NCI-H1092 (cell line): ENCODE data around the gene SPATA18.
"Not testable (repeated sequence)": the region's sequence is repeated elsewhere in the genome, so short reads cannot be mapped to it uniquely, and the experiment has no call there.

ENCODE experiments used
- DNase-seq: peaks from one replicate; lab custom pipeline; 2025; lab: John Stamatoyannopoulos, UW

The SPATA18 gene

DNA sequence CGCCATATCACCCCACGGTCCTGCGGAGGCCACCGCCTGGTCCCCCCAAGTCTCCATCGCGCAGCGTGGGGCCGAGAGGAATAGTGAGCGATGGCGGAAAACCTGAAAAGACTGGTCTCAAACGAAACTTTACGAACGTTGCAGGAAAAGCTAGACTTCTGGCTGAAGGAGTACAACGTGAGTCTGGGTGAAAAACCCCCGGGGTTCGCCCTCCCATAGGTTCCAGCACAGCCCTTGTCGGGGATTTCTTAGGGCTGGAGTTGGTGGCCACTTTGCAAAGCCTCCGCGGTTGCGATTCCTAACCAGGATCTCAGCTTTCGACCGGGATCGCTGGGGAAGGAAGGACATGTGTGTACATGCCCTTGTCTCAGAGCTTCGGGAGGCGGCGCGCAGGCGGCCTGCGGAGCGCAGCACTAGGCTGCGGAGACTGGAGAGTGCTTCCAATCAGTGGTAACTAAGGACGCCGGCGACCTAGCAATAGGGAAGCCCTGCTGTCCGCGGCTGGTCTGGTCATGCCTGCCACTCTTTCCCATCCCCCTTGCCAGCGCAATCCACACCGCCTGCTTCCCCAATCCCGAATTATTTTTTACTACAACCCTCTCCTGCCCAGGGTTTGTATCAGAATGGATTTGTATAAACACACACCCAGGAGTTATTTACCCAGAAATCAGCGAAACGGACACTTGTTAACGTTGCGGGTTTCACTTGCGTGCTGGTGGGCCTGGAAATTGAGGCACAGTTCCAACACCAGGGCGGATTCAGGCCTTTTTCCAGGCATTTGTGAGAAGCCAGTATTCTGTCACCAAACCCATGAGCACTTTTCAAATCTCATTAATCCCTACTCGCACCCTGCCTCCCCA is 741 bp downstream of the SPATA18 start:
- no peak for DNase-seq

DNA sequence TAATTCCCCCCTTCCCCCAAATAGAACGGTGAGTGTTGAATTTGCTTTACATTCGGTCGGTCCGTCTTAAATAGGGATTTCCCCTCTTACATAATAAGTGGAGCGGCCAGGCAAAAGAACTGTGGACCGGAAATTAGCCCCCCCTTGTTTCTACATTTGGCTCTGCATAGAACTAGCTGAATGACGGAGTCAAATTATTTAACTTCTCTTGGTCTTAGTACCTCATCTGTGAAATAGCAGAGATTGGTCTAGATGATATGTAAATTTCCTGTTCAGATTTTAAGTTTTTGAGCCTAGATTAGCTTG is 1.3 kb downstream of the SPATA18 start:
- no peak for DNase-seq

DNA sequence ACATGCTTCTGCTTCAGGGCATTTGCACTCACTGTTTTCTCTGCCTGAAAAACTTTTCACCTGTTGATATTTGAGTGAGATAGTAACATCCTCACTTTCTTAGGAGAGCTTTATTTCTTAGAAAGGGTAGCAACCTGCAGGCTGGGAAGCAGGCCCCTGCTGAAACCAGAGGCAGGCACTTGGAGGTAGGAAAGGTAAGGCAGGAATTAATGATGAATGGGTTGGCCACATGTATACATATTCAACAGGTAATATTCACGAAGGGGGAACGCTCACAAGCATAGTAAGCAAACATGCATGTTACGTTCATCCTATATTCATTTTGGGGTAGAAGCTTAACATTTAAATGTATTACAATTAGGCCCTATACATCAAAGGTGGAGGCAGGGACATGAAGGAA is 3.1 kb downstream of the SPATA18 start:
- DNase-seq, result no peak

DNA sequence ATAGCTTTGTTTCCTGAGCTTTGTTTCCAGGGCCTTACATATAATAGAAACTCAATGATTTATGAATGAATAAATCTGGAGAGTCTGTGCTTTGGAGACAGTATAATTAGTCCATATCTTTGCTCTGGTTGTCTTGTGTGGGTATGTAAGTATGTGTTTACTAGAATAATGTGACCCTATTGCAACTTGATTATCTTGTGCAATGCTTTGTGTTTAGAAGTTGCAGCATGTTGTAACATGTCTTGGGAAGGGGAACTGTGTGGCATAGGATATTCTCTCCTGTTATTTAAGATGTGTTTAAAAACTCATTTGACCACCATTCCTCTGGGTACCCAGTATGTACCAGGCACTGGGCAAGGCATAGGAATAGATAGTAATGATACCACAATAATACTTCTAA is 6.1 kb downstream of the SPATA18 start:
- no peak for DNase-seq

DNA sequence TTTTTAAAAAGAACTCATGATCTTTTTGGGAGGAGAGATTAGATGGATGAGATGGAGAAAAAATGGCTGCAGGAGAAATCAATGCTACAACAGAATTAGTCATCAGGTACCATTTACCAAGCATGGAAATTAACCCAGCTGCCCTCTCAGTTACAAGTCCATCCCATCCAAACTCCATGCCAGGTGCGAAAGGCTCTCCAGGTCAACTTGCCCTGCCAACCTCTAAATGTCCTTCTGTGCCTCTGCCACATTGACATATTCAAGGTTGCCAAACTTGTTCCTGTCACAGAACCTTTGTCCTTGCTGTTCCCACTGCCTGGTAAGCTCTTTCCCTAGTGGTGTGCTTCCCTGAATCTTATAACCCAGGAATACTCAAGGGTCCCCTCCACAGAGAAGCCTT is 7.2 kb downstream of the SPATA18 start:
- DNase-seq, result no peak

DNA sequence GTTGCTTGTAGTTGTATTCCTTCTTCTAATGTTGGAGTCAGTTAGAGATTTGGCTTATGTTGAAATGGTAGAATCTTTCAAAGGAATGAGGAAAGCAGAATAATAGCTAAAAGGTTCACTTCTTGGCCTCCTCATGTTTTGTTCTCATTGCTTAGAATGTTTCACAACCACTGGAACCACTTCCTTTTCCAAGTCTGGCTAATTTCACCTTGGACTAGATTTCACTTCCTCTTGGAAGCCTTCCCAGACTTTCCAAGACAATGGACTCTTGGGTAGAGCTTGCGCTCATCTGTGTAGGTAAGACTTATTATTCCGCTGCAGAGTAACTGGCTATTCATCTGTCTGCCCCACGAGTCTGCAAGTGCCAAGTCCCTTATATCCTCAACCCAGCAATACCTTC is 8.3 kb downstream of the SPATA18 start:
- no peak for DNase-seq

DNA sequence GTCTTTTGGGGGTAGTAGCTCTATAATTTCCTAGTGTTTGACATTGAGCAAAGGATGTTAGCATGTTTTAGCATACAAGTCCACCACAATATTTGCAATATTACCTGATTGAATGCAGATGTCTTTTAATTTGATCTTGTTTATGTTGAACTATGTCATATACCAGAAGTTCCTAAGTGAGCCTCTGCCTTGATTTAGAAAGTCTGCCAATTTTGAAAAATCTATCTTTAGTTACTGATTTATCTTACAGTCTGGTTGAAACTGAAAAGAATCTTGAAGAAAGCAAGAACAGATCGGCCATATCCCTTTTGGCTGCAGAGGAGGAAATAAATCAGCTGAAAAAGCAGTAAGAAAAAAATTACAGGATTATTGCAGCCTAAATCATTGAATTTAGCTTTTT is 18.5 kb downstream of the SPATA18 start:
- DNase-seq, result no peak

DNA sequence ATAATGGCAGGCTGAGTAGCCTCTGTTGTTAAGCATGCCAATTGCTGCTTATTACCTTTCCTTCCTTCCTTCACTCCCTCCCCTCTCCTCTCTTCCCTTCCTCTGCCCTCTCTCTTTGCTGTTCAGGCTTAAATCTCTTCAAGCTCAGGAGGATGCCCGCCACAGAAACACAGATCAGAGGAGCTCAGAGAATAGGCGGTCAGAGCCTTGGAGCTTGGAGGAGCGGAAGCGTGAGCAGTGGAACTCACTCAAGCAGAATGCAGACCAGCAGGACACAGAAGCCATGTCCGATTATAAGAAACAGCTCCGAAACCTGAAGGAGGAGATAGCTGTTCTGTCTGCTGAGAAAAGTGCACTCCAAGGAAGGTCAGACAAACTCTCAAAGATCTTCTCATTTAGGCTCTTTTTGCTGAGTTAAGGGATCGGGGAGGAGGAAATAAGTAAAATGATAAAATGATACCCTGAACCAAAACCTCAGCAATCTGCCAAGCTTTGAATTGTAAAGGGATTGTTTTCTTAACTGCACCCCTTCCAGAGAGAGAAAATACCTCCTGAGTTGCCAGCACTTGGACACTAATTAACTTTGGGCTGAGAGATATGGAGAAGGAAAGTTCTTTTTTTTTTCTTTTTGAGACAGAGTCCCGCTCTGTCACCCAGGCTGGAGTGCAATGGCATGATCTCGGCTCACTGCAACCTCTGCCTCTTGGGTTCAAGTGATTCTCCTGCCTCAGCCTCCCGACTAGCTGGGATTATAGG is 20.9 kb downstream of the SPATA18 start:
- no peak for DNase-seq

DNA sequence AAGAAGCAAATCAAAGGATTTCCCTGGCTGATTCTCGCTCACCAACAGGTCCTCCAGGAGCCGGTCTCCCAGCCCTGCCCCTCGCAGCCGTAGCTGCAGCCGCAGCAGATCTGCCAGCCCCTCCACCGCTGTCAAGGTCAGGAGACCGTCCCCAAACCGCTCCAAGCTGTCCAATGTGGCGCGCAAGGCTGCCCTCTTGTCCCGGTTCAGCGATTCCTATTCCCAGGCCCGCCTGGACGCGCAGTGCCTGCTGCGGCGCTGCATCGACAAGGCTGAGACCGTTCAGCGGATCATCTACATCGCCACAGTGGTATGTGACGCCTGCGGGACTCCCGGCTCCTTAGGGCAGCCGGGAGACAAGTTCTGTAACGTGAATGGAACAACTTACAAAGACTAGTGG is 25.6 kb downstream of the SPATA18 start:
- DNase-seq, result no peak

DNA sequence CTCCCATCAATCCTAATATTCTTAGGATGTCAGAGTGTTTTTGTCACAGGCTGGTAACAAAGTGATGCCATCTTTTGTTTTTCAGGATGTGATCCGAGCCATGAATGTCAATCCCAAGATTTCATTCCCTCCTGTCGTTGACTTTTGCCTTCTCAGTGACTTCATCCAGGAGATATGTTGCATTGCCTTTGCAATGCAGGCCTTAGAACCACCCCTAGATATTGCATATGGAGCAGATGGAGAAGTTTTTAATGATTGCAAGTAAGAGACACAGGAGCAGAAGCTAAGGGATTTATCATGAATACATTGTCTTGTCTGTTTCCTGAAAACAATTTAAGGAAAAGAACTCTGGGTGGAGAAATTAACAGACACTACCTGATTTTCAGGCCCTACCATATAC is 28.6 kb downstream of the SPATA18 start:
- DNase-seq, result no peak

DNA sequence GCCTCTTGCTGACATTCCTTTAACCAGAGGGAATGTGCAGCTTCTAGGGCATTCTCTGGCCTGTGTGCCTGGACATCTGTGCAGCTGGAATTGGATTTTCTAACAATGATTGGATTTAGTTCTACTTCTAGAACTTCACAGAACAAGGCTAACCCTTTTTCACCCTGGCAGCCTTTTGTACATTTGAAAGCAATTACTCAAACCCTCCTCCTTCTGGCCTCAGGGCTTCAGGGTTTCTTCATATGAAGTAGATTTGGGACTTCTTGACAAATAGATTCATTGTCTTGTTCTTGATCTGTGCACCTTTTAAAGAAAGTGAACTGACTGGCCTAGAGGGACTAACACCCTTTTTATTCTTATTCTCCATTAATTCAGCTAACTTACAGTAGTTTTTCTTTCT is 30.1 kb downstream of the SPATA18 start:
- no peak for DNase-seq

DNA sequence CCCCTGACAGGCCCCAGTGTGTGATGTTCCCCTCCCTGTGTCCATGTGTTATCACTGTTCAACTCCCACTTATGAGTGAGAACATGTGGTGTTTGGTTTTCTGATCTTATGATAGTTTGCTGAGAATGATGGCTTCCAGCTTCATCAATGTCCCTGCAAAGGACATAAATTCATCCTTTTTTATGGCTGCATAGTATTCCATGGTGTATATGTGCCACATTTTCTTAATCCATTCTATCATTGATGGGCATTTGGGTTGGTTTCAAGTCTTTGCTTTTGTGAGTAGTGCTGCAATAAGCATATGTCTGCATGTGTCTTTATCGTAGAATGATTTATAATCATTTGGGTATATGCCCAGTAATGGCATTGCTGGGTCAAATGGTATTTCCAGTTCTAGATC is 35.3 kb downstream of the SPATA18 start:
- DNase-seq, result not testable (repeated sequence)

DNA sequence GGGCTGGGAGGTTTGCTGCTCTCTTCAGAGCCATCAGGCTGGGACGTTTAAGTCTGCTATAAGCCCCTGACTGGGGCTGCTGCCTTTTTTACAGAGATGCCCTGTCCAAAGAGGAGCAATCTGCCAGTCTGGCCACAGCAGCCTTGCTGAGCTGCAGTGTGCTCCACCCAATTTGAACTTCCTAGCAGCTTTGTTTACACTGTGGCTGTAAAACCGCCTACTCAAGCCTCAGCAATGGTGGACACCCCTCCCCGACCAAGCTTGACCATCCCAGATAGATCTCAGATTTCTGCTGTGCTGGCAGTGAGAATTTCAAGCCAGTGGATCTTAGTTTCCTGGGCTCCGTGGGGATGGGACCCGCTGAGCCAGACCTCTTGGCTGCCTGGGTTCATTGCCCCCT is 40.7 kb downstream of the SPATA18 start:
- DNase-seq, result no peak

DNA sequence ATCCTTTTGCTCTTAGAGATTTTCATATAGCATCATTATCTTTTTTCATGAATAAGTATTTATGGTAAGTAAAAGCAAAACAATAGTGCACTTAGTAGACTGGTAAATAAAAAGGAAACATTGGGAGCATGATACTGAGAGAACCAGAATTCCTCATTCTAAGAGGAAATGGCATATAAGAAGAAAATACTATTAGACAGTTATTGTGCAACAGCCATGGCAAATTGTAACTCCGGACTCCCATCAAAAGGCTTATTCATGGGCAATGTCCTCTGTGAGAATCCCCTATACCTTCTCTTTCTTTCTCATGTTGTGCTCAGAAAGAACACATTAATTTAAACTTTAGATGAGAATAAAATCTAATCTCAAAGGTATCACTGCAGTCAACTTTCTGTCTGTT is 42.4 kb downstream of the SPATA18 start:
- DNase-seq, result no peak

DNA sequence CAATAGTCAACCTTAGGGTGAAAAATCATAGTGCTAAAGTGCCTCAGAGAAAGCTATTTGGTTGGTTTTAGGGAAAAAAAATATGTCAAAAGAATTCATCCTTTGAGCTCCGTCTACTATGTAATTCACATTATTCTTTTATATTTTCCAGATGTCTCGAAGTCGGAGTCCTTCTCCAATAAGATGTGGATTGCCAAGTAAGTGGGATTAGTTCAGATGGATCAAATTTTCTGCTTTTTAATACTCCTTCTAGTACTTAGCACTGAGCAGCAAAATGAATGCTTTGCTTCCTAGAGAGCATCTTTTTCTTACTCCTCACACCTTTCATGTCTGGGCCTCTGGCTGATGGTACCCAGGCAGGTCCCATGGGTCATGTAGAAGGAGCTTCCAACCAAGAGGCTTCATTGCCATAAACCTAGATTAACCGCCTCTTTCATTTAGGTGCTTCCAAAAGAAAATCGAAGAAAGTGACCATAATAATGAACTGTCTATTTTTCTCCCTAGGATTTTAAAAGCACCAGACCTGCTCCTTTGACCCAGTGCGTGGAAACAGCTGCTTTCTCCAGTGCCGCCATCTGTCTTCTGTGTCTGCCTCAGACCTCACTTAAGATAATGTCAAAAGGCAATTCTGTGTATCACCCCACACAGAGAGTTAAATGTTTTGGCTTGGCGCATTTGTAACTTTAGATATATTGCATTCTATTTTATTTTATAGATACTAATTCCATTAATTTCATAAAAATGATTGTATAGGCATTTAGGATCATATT is 43.5 kb downstream of the SPATA18 start:
- DNase-seq, result no peak

DNA sequence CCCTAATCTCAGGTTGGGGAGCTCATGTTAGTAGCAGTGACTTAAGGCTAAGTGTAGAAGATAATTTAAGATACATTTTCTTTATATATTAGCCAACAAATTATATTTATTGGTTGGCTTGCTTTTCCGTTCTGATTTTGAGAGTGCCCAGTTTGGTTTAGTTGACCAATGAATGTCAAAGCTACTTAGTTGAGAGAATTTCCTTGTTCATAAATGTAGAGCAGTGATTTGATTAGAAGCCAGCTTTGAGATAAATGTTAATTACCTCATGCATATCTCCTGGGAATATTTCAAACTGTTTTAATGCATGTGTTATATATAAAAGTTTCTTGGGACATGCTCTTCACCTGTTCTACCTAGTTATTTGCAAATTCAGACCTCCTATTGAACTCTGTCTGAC is 44.3 kb downstream of the SPATA18 start:
- no peak for DNase-seq

DNA sequence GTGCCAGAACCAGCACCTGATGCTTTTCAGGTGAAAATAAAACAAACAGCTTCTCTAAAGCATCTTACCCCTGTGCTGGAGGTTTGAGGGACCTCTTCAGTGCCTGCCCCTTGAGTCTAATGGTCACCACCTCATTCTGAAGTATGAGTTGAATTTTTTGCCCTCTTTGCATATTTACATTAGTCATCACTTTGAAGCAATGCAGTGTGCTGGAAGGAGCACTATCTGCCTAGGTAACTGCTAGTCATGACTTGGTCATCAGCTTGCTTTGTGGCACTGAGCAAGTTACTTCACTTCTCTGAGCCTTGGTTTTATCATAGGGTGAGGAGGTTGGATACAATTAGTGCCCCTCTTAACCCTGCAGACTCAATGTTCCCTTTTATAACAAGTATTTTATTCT is 44.9 kb downstream of the SPATA18 start:
- DNase-seq, result no peak

DNA sequence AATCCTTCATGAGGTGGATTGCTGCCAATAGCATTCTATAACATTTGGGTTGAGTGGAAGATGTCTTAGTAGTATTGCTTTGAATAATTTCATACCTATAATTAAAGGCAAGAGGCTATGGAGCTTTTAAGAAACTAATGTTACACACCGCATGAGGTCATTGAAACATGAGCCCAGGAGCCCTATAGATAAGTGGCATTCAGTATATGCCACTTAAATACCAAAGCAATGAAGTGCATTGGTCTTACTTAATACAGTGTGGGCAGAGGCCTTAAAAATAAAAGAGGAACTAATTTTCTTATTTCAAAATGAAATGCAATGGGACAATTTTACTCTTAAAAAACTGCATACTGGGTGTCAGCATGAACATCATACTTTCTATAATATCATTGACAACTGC is 47.5 kb downstream of the SPATA18 start:
- DNase-seq, result no peak

DNA sequence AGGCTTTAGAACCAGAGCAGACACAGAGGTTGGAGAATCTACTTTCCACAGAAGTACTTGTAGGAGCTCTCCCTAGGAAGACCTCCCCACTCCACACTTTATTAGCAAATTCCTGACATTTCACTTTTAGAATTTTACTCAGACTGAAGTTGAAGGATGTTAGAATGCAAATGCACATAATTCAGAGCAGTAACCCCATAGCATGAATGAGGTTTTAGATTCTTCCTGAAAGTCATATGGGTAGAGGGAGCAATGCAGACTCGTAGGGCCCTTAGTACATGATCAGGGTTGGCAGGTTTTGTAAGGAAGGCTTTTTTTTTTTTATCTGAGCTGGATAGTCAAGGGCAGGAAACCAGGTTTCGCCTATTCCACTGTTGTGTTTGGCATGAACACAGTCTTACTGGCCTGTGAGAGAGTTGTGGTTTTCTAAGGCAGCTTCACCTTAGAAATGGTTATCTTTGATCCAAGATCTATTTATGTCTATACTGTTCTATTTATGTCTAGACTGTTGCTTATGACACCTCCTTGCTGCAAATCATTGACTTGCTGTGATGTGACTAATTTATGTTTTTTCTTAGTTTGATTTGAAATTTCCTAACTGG is 48.9 kb downstream of the SPATA18 start:
- no peak for DNase-seq

DNA sequence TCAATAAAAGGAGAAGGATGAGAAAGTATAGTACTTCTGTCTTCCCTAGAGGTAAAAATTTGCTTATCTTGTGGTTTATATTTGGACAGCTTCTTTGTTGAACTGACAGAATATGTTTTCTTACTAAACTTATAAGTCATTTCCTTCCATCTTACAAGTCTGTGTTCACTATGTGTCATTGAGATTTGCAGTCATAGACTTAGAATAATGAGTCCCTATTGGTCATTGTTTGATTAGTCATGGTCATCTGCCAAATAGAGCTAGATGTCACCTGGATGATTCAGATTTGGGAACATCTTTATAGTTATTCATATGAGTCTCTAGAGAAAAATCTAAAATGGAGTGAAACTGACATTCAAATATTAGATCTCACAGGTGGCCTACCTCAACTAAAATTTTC is 51.5 kb downstream of the SPATA18 start:
- no peak for DNase-seq

DNA sequence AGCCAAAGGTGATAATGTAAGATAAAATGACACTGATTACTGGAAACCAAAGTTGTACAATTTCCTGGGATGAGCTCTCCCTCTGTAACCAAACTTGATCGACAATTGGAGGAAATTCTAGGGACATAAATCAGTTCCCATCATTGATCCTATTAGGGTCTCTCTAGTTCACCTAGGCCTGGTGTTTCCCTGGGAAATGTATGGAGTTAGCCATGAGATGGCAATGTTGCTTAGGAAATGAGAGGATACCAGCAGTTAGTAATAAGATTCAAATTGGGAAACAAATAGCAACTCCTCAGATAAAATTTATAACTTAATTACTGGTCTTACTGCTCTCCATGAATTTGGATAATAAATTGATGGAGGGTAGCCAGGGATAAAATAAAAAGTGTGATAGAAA is 52.2 kb downstream of the SPATA18 start:
- DNase-seq, result no peak

DNA sequence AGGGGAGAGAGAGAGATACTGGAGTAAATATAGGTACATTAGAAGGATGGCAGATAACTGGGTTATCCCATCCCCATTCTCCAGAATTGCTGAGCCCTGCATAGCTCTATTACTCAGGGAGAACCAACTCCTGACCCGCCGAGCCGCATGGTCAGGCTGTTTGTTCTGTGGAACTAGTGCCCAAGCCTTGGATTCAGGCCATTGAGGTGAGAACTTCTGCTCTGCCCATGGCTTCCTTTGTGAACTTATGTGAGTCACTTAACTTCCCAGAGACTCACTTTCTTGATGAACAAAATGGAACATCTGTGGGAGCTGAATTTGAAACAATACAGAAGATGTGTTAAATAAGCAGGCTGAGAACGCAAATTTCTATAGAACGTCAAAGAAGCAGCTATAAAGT is 54.2 kb downstream of the SPATA18 start:
- DNase-seq, result no peak

DNA sequence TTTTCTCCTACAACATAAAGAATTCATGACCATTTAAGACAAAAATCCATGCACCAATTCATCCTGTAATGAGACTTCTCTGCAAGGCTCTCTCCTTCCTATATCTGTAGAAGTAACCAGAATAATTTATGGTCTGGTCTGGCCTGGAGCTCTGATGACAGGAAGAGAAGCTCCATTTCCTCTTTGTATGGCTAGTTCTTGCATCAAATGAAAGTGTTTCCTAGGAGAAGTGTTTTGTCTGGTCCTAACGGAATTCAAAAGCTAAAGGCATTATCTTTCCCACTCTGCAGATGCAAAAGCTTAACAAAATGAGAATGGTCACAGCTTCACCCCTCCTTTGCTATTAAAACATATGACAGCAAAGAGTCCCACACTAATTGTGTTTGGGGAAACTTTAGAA is 55.1 kb downstream of the SPATA18 start:
- DNase-seq, result no peak
